H54 (cell line): ENCODE results near the gene TMEM238.
"Not testable (repeated sequence)": the region's sequence is repeated elsewhere in the genome, so short reads cannot be mapped to it uniquely, and the experiment has no call there.

ENCODE experiments used
- DNase-seq: peaks from one replicate; pipeline ENCODE4 v3.0.0; 2011; ENCODE audit warnings: low spot score, mixed read lengths; ENCODE audit not compliant: insufficient read length
- FAIRE-seq: peaks from 3 replicates; lab custom pipeline; 2011; peaks lifted over from hg19 to GRCh38; lab: Jason Lieb, UNC
- POLR2A ChIP-seq: IDR thresholded peaks from 2 replicates; pipeline ENCODE4 v1.6.1; 2011; ENCODE audit warnings: low read depth, mild to moderate bottlenecking, low read length

The TMEM238 gene

GRCh38 chr19:55408533-55408872 is 24.4 kb upstream of the TMEM238 start:
- no peak; the same call in 1 of the 2 replicates for TF ChIP-seq POLR2A
- FAIRE-seq (no peak), DNase-seq (no peak)

- no peak; the same call in 1 of the 2 replicates for TF ChIP-seq POLR2A
- DNase-seq (peak; percentile 100), FAIRE-seq (peak; percentile 50)
Measured at GRCh38 chr19:55407800-55408532, 23.9 kb upstream of the TMEM238 start.

- FAIRE-seq, DNase-seq: not testable (repeated sequence)
- peak; percentile 100 for TF ChIP-seq POLR2A
Measured at GRCh38 chr19:55407550-55407799, 23.4 kb upstream of the TMEM238 start, which contains the start of gene UBE2S. UBE2S (minus strand) TSS chr19:55407788; CDS start chr19:55407589, 199 bp downstream.

GRCh38 chr19:55406826-55407549 is 22.9 kb upstream of the TMEM238 start:
- no peak for TF ChIP-seq POLR2A
- FAIRE-seq: no peak
- no peak for DNase-seq

- FAIRE-seq (no peak), DNase-seq (no peak)
- no peak for TF ChIP-seq POLR2A
Measured at GRCh38 chr19:55406091-55406825, 22.2 kb upstream of the TMEM238 start.

- FAIRE-seq: no peak
- TF ChIP-seq POLR2A: no peak
Measured at GRCh38 chr19:55405638-55406037, 21.5 kb upstream of the TMEM238 start.

GRCh38 chr19:55402509-55402908 is 18.4 kb upstream of the TMEM238 start:
- DNase-seq: no peak
- no peak for TF ChIP-seq POLR2A
- no peak for FAIRE-seq

More at GRCh38 chr19:55405638-55406037, 21.5 kb upstream of the TMEM238 start:
- DNase-seq: no peak

GRCh38 chr19:55401390-55401789 is 17.3 kb upstream of the TMEM238 start:
- DNase-seq, FAIRE-seq: not testable (repeated sequence)

- no peak for TF ChIP-seq POLR2A
- DNase-seq (no peak), FAIRE-seq (no peak)
Measured at GRCh38 chr19:55400281-55401087, 16.4 kb upstream of the TMEM238 start.

GRCh38 chr19:55398200-55398925 is 14.3 kb upstream of the TMEM238 start:
- no peak for FAIRE-seq
- no peak for DNase-seq
- no peak for TF ChIP-seq POLR2A

GRCh38 chr19:55392820-55393761 is 9.0 kb upstream of the TMEM238 start:
- FAIRE-seq (no peak), DNase-seq (no peak)
- TF ChIP-seq POLR2A: no peak
